CD8-positive, alpha-beta memory T cell (primary cell): Measurements from ENCODE around the gene TSPAN13. TPM values are rescaled to one million over a fixed set of nuclear protein-coding genes. Genes with fewer than 3 reads are reported as not detected.

Source experiments
- CTCF ChIA-PET: fragments of 350-600 bp; sonication (Branson Sonifier 250); formaldehyde crosslinking; loops from one replicate; lab custom pipeline; 2021; ENCODE audit warnings: antibody characterized with exemption; lab: Charles Lee
- POLR2A ChIA-PET: fragments of 350-600 bp; sonication (Branson Sonifier 250); formaldehyde crosslinking; loops from one replicate; lab custom pipeline; 2021; ENCODE audit warnings: antibody characterized with exemption; lab: Charles Lee
- DNase-seq, 5 donors: peaks; one replicate each; pipeline versions ENCODE4 v3.0.0 to v3.0.0-alpha.2; 2020 to 2022; ENCODE audit warnings: mixed read lengths in 1 of 5
- H3K27ac ChIP-seq: one replicate; pipeline ENCODE4 v1.7.0; 2013; ENCODE audit warnings: low read depth, mild to moderate bottlenecking, low read length, moderate library complexity
- H3K27me3 ChIP-seq: 2 replicates; pipeline ENCODE4 v1.7.0; 2013; ENCODE audit warnings: low read length, mild to moderate bottlenecking; ENCODE audit not compliant: insufficient read depth, poor library complexity, severe bottlenecking
- H3K36me3 ChIP-seq: 2 replicates; pipeline ENCODE4 v1.7.0; 2013; ENCODE audit warnings: mild to moderate bottlenecking, low read length, moderate library complexity; ENCODE audit not compliant: insufficient read depth
- H3K4me1 ChIP-seq: 2 replicates; pipeline ENCODE4 v1.7.0; 2013; ENCODE audit warnings: mild to moderate bottlenecking, low read length, moderate library complexity; ENCODE audit not compliant: insufficient read depth
- H3K4me3 ChIP-seq: 2 replicates; pipeline ENCODE4 v1.7.0; 2013; ENCODE audit warnings: mild to moderate bottlenecking, low read length
- H3K9me3 ChIP-seq: 2 replicates; pipeline ENCODE4 v1.7.0; 2013; ENCODE audit warnings: mild to moderate bottlenecking, low read length
- H3K27ac Mint-ChIP-seq, 8 donors: one replicate each; pipeline ENCODE4 v1.8.0; 2020 to 2021; ENCODE audit warnings: mixed read lengths in 8 of 8, mild to moderate bottlenecking in 6 of 8, inconsistent platforms in 3 of 8, moderate library complexity in 3 of 8
- H3K27me3 Mint-ChIP-seq, 2 donors: one replicate each; pipeline ENCODE4 v1.8.0; 2020 to 2021; ENCODE audit warnings: mixed read lengths in 2 of 2, mild to moderate bottlenecking in 1 of 2, moderate library complexity in 1 of 2
- H3K36me3 Mint-ChIP-seq, 3 donors: one replicate each; pipeline ENCODE4 v1.8.0; 2020 to 2021; ENCODE audit warnings: mixed read lengths in 3 of 3, inconsistent platforms in 1 of 3, mild to moderate bottlenecking in 1 of 3
- H3K4me1 Mint-ChIP-seq, 3 donors: one replicate each; pipeline ENCODE4 v1.8.0; 2020 to 2021; ENCODE audit warnings: mixed read lengths in 3 of 3, inconsistent platforms in 1 of 3, mild to moderate bottlenecking in 1 of 3
- H3K4me3 Mint-ChIP-seq, 7 donors: one replicate each; pipeline ENCODE4 v1.8.0; 2020 to 2021; ENCODE audit warnings: mixed read lengths in 7 of 7, mild to moderate bottlenecking in 6 of 7, moderate library complexity in 4 of 7, inconsistent platforms in 2 of 7
- H3K9me3 Mint-ChIP-seq, 5 donors: one replicate each; pipeline ENCODE4 v1.8.0; 2020 to 2022; ENCODE audit warnings: mixed read lengths in 5 of 5, mild to moderate bottlenecking in 3 of 5, moderate library complexity in 2 of 5, inconsistent platforms in 1 of 5
- polyA plus RNA-seq: library from polyadenylated mRNA; unstranded; fragments of 300-500 nt; fragmentation: Illumina TruSeq; gene quantifications from one replicate; pipeline ENCODE4 v1.2.3, GENCODE V29; 2021
- total RNA-seq, 2 experiments: library from RNA; stranded (reverse); gene quantifications; one replicate each; pipeline ENCODE4 v1.2.3, GENCODE V29; 2021

The TSPAN13 gene
- total and polyA plus RNA-seq, 3 experiments from 2014 or later: 0.66 to 0.97 TPM; not detected in 1

- H3K36me3 Mint-ChIP-seq: no peaks in the 10 kb centered on the region
- H3K4me3 Mint-ChIP-seq: no peak overlapping the region
- peaks cover 0 to 6% (median 0%) of the 10 kb centered on the region in 5 donors for H3K9me3 Mint-ChIP-seq
- POLR2A ChIA-PET: no interaction called here
- Histone ChIP-seq H3K27ac (no peak overlapping the region), H3K4me1 (no peaks in the 10 kb centered on the region), H3K4me3 (no peak overlapping the region), H3K36me3 (no peaks in the 10 kb centered on the region), H3K9me3 (no peaks in the 10 kb centered on the region), H3K27me3 (no peaks in the 10 kb centered on the region)
- no peaks in the 10 kb centered on the region for H3K4me1 Mint-ChIP-seq
- CTCF ChIA-PET: no interaction called here
- no peak for DNase-seq
- H3K27me3 Mint-ChIP-seq: peaks cover 3 to 44% of the 10 kb centered on the region in 2 donors
- H3K27ac Mint-ChIP-seq: no peak overlapping the region
These were observed 68.5 kb downstream of the TSPAN13 start for GRCh38 chr7:16822029-16822428.

GRCh38 chr7:16826060-16826459, 72.5 kb downstream of the TSPAN13 start:
- Histone ChIP-seq H3K27me3 (no peaks in the 10 kb centered on the region), H3K4me1 (no peaks in the 10 kb centered on the region), H3K36me3 (no peaks in the 10 kb centered on the region), H3K4me3 (no peak overlapping the region), H3K27ac (no peak overlapping the region), H3K9me3 (no peaks in the 10 kb centered on the region)
- ChIA-PET POLR2A (no interaction called here), CTCF (no interaction called here)
- peaks cover 3 to 57% of the 10 kb centered on the region in 2 donors for H3K27me3 Mint-ChIP-seq
- no peaks in the 10 kb centered on the region for H3K36me3 Mint-ChIP-seq
- no peak for DNase-seq
- no peaks in the 10 kb centered on the region for H3K4me1 Mint-ChIP-seq
- H3K4me3 Mint-ChIP-seq: no peak overlapping the region
- H3K27ac Mint-ChIP-seq: no peak overlapping the region
- peaks cover 0 to 7% (median 0%) of the 10 kb centered on the region in 5 donors for H3K9me3 Mint-ChIP-seq

GRCh38 chr7:16833373-16833772, 79.8 kb downstream of the TSPAN13 start:
- Mint-ChIP-seq H3K9me3 (peaks cover 0 to 6% (median 0%) of the 10 kb centered on the region in 5 donors), H3K27me3 (peaks cover 0 to 17% of the 10 kb centered on the region in 2 donors), H3K4me3 (no peak overlapping the region), H3K36me3 (no peaks in the 10 kb centered on the region), H3K27ac (no peak overlapping the region), H3K4me1 (no peaks in the 10 kb centered on the region)
- no peaks in the 10 kb centered on the region for H3K4me1 ChIP-seq
- CTCF ChIA-PET: no interaction called here
- no peaks in the 10 kb centered on the region for H3K27me3 ChIP-seq
- H3K4me3 ChIP-seq: no peak overlapping the region
- H3K27ac ChIP-seq: no peak overlapping the region
- DNase-seq: no peak
- POLR2A ChIA-PET: no interaction called here
- H3K9me3 ChIP-seq: no peaks in the 10 kb centered on the region
- H3K36me3 ChIP-seq: no peaks in the 10 kb centered on the region

Other genes starting within 250 kb of the TSPAN13 start
- gene LRRC72, start 226.9 kb upstream of the TSPAN13 start, total RNA-seq: not detected
- not detected for gene LRRC72, start 226.9 kb upstream of the TSPAN13 start, polyA plus RNA-seq
- gene ANKMY2, start 108.0 kb upstream of the TSPAN13 start, total RNA-seq: 10 to 100 TPM; 10.7 to 10.9 TPM
- 20.1 TPM for gene ANKMY2, start 108.0 kb upstream of the TSPAN13 start, polyA plus RNA-seq
- gene BZW2, start 107.6 kb upstream of the TSPAN13 start, total RNA-seq: 100 to 1,000 TPM; 128 to 136 TPM
- gene BZW2, start 107.6 kb upstream of the TSPAN13 start, polyA plus RNA-seq: 52.9 TPM
- gene AGR2, start 51.2 kb downstream of the TSPAN13 start, total RNA-seq: not detected
- not detected for gene AGR2, start 51.2 kb downstream of the TSPAN13 start, polyA plus RNA-seq
- not detected for gene AGR3, start 128.2 kb downstream of the TSPAN13 start, total RNA-seq
- gene AGR3, start 128.2 kb downstream of the TSPAN13 start, polyA plus RNA-seq: not detected